ENCODE data around the gene S100A7A. TPM values are rescaled to one million over a fixed set of nuclear protein-coding genes. Genes with fewer than 3 reads are reported as not detected.

Gene S100A7A
- total and polyA plus RNA-seq, 4 donors: not detected

DNA sequence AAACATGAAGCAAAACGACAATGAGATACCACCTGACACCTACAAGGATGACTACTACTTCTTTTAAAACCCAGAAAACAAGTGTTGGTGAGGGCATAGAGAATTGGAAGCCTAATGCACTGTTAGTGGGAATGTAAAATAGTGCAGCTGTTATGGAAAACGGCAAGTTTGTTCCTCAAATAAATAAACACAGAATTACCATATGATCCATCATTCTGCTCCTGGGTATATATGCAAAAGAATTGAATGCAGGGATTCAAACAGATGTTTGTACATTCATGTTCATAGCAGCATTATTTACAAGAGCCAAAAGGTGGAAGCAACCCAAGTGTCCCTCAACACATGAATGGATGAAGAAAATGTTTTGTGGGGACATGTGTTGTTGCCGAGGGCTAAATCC is 24.1 kb upstream of the S100A7A start:
- Histone ChIP-seq H3K9ac (ENCODE audit: insufficient read depth in 1 of 2, low read length in 2 of 2) (no peak overlapping the region), H3K27ac (ENCODE audit: low read depth in 1 of 2, low read length in 1 of 2) (no peak overlapping the region), H3K27me3 (ENCODE audit: control insufficient read depth in 3 of 3, insufficient read depth in 3 of 3, low read length in 2 of 3) (peaks cover 0 to 9% (median 3%) of the 10 kb centered on the region in 3 donors), H3K36me3 (ENCODE audit: control insufficient read depth in 4 of 4, insufficient read depth in 4 of 4, low read length in 4 of 4) (no peaks in the 10 kb centered on the region), H3K4me3 (no peak overlapping the region), H3K4me1 (ENCODE audit: control insufficient read depth in 5 of 5, insufficient read depth in 5 of 5, low read length in 5 of 5) (no peaks in the 10 kb centered on the region), H3K9me3 (ENCODE audit: control insufficient read depth in 4 of 4, insufficient read depth in 3 of 4, low read length in 3 of 4) (no peaks in the 10 kb centered on the region)
- no peak for DNase-seq
- 63 to 66% methylated on average over 3 of the region's 3 CpGs for WGBS, 2 donors
- TF ChIP-seq, protein P1, sequence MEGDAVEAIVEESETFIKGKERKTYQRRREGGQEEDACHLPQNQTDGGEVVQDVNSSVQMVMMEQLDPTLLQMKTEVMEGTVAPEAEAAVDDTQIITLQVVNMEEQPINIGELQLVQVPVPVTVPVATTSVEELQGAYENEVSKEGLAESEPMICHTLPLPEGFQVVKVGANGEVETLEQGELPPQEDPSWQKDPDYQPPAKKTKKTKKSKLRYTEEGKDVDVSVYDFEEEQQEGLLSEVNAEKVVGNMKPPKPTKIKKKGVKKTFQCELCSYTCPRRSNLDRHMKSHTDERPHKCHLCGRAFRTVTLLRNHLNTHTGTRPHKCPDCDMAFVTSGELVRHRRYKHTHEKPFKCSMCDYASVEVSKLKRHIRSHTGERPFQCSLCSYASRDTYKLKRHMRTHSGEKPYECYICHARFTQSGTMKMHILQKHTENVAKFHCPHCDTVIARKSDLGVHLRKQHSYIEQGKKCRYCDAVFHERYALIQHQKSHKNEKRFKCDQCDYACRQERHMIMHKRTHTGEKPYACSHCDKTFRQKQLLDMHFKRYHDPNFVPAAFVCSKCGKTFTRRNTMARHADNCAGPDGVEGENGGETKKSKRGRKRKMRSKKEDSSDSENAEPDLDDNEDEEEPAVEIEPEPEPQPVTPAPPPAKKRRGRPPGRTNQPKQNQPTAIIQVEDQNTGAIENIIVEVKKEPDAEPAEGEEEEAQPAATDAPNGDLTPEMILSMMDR (IDR thresholded peaks at IDR 0.05; ENCODE audit: control extremely low read depth, extremely low read depth): no peak
- no peak for ATAC-seq (ENCODE audit: insufficient read depth, low FRiP score)

GRCh38 chr1:153392822-153393221 is 23.5 kb upstream of the S100A7A start:
- Histone ChIP-seq H3K27me3 (ENCODE audit: control insufficient read depth in 3 of 3, insufficient read depth in 3 of 3, low read length in 2 of 3) (peaks cover 0 to 9% (median 3%) of the 10 kb centered on the region in 3 donors), H3K4me1 (ENCODE audit: control insufficient read depth in 5 of 5, insufficient read depth in 5 of 5, low read length in 5 of 5) (no peaks in the 10 kb centered on the region), H3K27ac (ENCODE audit: low read depth in 1 of 2, low read length in 1 of 2) (no peak overlapping the region), H3K4me3 (no peak overlapping the region), H3K36me3 (ENCODE audit: control insufficient read depth in 4 of 4, insufficient read depth in 4 of 4, low read length in 4 of 4) (no peaks in the 10 kb centered on the region), H3K9ac (ENCODE audit: insufficient read depth in 1 of 2, low read length in 2 of 2) (no peak overlapping the region), H3K9me3 (ENCODE audit: control insufficient read depth in 4 of 4, insufficient read depth in 3 of 4, low read length in 3 of 4) (no peaks in the 10 kb centered on the region)
- no peak for ATAC-seq (ENCODE audit: insufficient read depth, low FRiP score)
- WGBS, 2 donors: 69 to 74% methylated on average over 3 of the region's 3 CpGs
- DNase-seq: no peak
- TF ChIP-seq, protein P1 (IDR thresholded peaks at IDR 0.05; ENCODE audit: control extremely low read depth, extremely low read depth): no peak

DNA sequence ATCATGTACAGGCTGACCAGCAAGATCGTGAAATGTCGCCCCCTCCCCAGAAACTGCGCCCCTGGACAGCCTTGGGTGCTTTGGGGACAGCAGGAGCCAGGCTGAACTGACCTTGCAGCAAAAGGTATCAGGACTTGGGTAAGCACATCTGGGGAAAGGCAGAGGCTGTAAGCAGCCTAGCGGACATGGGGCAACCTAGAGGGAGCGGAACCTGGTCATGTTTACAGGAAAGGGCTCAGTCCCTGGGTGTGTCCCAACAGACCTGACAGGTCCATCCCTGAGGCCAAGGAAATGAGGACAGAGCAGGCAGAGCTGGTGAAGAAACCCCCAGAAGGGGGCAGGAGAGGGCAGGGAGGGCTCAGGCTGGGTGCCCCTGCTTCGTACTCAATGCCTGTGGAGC is 22.4 kb upstream of the S100A7A start:
- 47 to 74% methylated on average over 6 of the region's 6 CpGs for WGBS, 2 donors
- H3K9ac ChIP-seq (ENCODE audit: insufficient read depth in 1 of 2, low read length in 2 of 2): no peak overlapping the region
- no peak for ATAC-seq (ENCODE audit: insufficient read depth, low FRiP score)

More for the DNA sequence above, 22.4 kb upstream of the S100A7A start:
- Histone ChIP-seq H3K9me3 (ENCODE audit: control insufficient read depth in 4 of 4, insufficient read depth in 3 of 4, low read length in 3 of 4) (no peaks in the 10 kb centered on the region), H3K27me3 (ENCODE audit: control insufficient read depth in 3 of 3, insufficient read depth in 3 of 3, low read length in 2 of 3) (peaks cover 0 to 7% (median 3%) of the 10 kb centered on the region in 3 donors), H3K27ac (ENCODE audit: low read depth in 1 of 2, low read length in 1 of 2) (no peak overlapping the region), H3K4me3 (no peak overlapping the region), H3K4me1 (ENCODE audit: control insufficient read depth in 5 of 5, insufficient read depth in 5 of 5, low read length in 5 of 5) (no peaks in the 10 kb centered on the region), H3K36me3 (ENCODE audit: control insufficient read depth in 4 of 4, insufficient read depth in 4 of 4, low read length in 4 of 4) (no peaks in the 10 kb centered on the region)
- no peak for DNase-seq
- TF ChIP-seq, protein P1 (IDR thresholded peaks at IDR 0.05; ENCODE audit: control extremely low read depth, extremely low read depth): no peak

Measured in lung (tissue), 12 donors.